IMR-90 (cell line): Measurements from ENCODE around the gene MAG.

Experiments
- CEBPB ChIP-seq: IDR thresholded peaks from 2 replicates; pipeline ENCODE4 v1.6.1; 2012; ENCODE audit warnings: low read depth, low read length, improper control_type of control experiment
- ELK1 ChIP-seq: fragments of 150-350 bp; IDR thresholded peaks from 2 replicates; pipeline ENCODE4 v1.6.1; 2016; ENCODE audit warnings: low read depth, mild to moderate bottlenecking, low read length, moderate library complexity, borderline replicate concordance
- MAZ ChIP-seq: IDR thresholded peaks from 2 replicates; pipeline ENCODE4 v1.6.1; 2012; ENCODE audit warnings: low read depth, mild to moderate bottlenecking, low read length, improper control_type of control experiment, moderate library complexity, borderline replicate concordance
- MXI1 ChIP-seq: IDR thresholded peaks from 2 replicates; pipeline ENCODE4 v1.6.1; 2012; ENCODE audit warnings: low read depth, mild to moderate bottlenecking, low read length, moderate library complexity, borderline replicate concordance
- POLR2A ChIP-seq: IDR thresholded peaks from 2 replicates; pipeline ENCODE4 v1.6.1; 2012; ENCODE audit warnings: mild to moderate bottlenecking, low read depth, low read length
- RAD21 ChIP-seq: IDR thresholded peaks from 2 replicates; pipeline ENCODE4 v1.6.1; 2012; ENCODE audit warnings: low read length, improper control_type of control experiment
- RFX5 ChIP-seq: IDR thresholded peaks from 2 replicates; pipeline ENCODE4 v1.8.0; 2012; ENCODE audit warnings: low read depth, mild to moderate bottlenecking, low read length, moderate library complexity
- SMC3 ChIP-seq: fragments of 150-350 bp; IDR thresholded peaks from 2 replicates; pipeline ENCODE4 v1.6.1; 2016; ENCODE audit warnings: low read depth, mild to moderate bottlenecking, antibody characterized with exemption, low read length, moderate library complexity
- USF2 ChIP-seq: fragments of 150-350 bp; IDR thresholded peaks from 2 replicates; pipeline ENCODE4 v1.6.1; 2017; ENCODE audit warnings: mild to moderate bottlenecking, antibody characterized with exemption, low read length, low read depth
- TF ChIP-seq, protein P1 (sequence below): conservative IDR thresholded peaks from 2 replicates; pipeline ENCODE4 v1.5.1; 2012; ENCODE audit warnings: mild to moderate bottlenecking, low read depth, low read length, improper control_type of control experiment

- TF ChIP-seq RFX5: no peak
- no peak for TF ChIP-seq ELK1
- no peak for TF ChIP-seq SMC3
- TF ChIP-seq MXI1: no peak
- TF ChIP-seq, protein P1, sequence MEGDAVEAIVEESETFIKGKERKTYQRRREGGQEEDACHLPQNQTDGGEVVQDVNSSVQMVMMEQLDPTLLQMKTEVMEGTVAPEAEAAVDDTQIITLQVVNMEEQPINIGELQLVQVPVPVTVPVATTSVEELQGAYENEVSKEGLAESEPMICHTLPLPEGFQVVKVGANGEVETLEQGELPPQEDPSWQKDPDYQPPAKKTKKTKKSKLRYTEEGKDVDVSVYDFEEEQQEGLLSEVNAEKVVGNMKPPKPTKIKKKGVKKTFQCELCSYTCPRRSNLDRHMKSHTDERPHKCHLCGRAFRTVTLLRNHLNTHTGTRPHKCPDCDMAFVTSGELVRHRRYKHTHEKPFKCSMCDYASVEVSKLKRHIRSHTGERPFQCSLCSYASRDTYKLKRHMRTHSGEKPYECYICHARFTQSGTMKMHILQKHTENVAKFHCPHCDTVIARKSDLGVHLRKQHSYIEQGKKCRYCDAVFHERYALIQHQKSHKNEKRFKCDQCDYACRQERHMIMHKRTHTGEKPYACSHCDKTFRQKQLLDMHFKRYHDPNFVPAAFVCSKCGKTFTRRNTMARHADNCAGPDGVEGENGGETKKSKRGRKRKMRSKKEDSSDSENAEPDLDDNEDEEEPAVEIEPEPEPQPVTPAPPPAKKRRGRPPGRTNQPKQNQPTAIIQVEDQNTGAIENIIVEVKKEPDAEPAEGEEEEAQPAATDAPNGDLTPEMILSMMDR: no peak
- TF ChIP-seq USF2: no peak
- TF ChIP-seq POLR2A: no peak
- TF ChIP-seq CEBPB: no peak
- TF ChIP-seq RAD21: no peak
- TF ChIP-seq MAZ: no peak
These were observed 61.7 kb downstream of the MAG start for GRCh38 chr19:35353635-35354034.
